HUES6 (cell line): ENCODE results near the gene SLC51A.
"Not testable (repeated sequence)": the region's sequence is repeated elsewhere in the genome, so short reads cannot be mapped to it uniquely, and the experiment has no call there.

Source experiments
- H3K27ac ChIP-seq: 2 replicates; pipeline ENCODE4 v1.7.0; 2013; ENCODE audit warnings: low read depth, mild to moderate bottlenecking, low read length, inconsistent platforms
- H3K27me3 ChIP-seq: 2 replicates; pipeline ENCODE4 v1.6.1; 2013; ENCODE audit warnings: low read length; ENCODE audit not compliant: control insufficient read depth, insufficient read depth
- H3K36me3 ChIP-seq: 2 replicates; pipeline ENCODE4 v1.6.1; 2013; ENCODE audit warnings: low read length; ENCODE audit not compliant: control insufficient read depth, insufficient read depth
- H3K4me1 ChIP-seq: 2 replicates; pipeline ENCODE4 v1.6.1; 2013; ENCODE audit warnings: low read length; ENCODE audit not compliant: control insufficient read depth, insufficient read depth
- H3K4me3 ChIP-seq: 2 replicates; pipeline ENCODE4 v1.5.1; 2013; ENCODE audit warnings: low read depth, low read length
- H3K9ac ChIP-seq: one replicate; pipeline ENCODE4 v1.6.1; 2013; ENCODE audit warnings: mild to moderate bottlenecking, low read length
- H3K9me3 ChIP-seq: 2 replicates; pipeline ENCODE4 v1.6.1; 2013; ENCODE audit warnings: low read depth, low read length; ENCODE audit not compliant: control insufficient read depth, insufficient read depth

The SLC51A gene

DNA sequence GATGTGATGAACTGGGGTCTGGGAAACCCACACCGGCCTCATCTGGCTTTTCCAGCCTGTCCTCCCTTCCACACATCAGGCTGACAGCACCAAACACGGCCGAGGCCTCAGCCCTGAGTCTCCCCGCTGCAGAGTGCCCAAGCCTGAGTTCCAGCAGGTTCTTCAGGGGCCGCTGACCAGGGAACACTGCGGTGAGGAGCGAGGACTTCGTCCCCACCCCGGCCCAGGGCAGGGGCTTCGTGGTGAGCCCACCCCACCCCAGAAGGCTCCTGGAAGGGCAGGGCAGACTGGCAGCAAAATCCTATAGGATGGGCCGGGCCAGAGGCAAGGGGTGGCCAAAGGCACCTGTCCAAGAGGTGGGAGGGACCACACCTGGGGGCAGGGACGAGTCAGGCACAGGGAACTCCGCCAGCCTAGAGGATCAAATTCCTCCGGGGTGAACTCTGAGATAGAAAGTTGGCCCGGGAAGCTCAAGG is at the start of gene SLC51A:
Gene SLC51A (plus strand): TSS at position 446 of the 476 bp plus-strand sequence. CDS start 179 bp downstream, outside the sequence.
- H3K27ac ChIP-seq = no peak within 1 kb of the TSS
- peaks cover 29% of the 10 kb centered on the region for H3K4me1 ChIP-seq
- no peaks in the 10 kb centered on the region for H3K27me3 ChIP-seq
- no peaks in the 10 kb centered on the region for H3K9me3 ChIP-seq
- H3K9ac ChIP-seq = no peak within 1 kb of the TSS
- no peaks in the 10 kb centered on the region for H3K36me3 ChIP-seq
- H3K4me3 ChIP-seq = peak within 1 kb of the TSS; percentile 52

- Histone ChIP-seq H3K27me3 (no peaks in the 10 kb centered on the region), H3K4me3 (no peak overlapping the region), H3K36me3 (no peaks in the 10 kb centered on the region), H3K4me1 (no peaks in the 10 kb centered on the region), H3K9ac (no peak overlapping the region), H3K27ac (no peak overlapping the region), H3K9me3 (0 out of 2 replicates have a peak, but pooled peaks cover 2% of the 10 kb centered on the region)
Observed at GRCh38 chr3:196166741-196167140, 49.6 kb upstream of the SLC51A start.

DNA sequence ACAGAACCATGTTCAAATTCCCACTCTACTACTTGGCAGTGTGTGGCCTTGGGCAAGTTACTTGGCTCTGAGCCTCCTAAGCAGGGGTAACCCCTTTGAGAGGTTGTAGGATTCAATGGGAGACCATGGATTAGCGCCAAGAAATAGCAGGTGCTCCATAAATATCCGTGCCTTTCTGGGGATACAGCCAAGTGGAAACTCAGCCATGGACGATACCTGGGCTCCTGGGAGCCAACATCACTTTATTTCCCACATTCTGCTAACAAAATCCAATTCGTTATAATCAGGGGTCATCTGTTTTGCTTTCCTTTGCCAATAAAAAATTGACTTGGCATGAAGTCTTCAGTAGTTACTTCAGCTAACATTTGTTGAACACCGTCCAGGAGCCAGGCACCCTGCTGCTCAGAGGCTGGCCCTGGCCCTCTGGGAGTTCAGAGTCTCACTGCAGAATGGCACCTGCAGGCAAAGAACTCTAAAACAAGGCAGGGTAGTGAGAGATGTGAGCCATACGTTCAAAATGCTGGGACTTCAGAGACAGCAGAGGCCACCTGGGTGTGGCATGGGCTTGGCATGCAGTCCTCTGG is 47.4 kb upstream of the SLC51A start:
- Histone ChIP-seq H3K27ac (no peak overlapping the region), H3K36me3 (no peaks in the 10 kb centered on the region), H3K4me3 (no peak overlapping the region), H3K9me3 (0 out of 2 replicates have a peak, but pooled peaks cover 2% of the 10 kb centered on the region), H3K27me3 (no peaks in the 10 kb centered on the region), H3K9ac (no peak overlapping the region), H3K4me1 (no peaks in the 10 kb centered on the region)

GRCh38 chr3:196169836-196170240 is 46.5 kb upstream of the SLC51A start:
- no peaks in the 10 kb centered on the region for H3K36me3 ChIP-seq
- 0 out of 2 replicates have a peak, but pooled peaks cover 2% of the 10 kb centered on the region for H3K9me3 ChIP-seq
- no peak overlapping the region for H3K4me3 ChIP-seq
- no peaks in the 10 kb centered on the region for H3K4me1 ChIP-seq
- no peak overlapping the region for H3K27ac ChIP-seq
- no peak overlapping the region for H3K9ac ChIP-seq
- H3K27me3 ChIP-seq = no peaks in the 10 kb centered on the region

GRCh38 chr3:196170296-196170695 is 46.0 kb upstream of the SLC51A start:
- not testable (repeated sequence) for H3K36me3 ChIP-seq, H3K4me3 ChIP-seq, H3K27ac ChIP-seq, H3K9me3 ChIP-seq, H3K9ac ChIP-seq, H3K4me1 ChIP-seq, H3K27me3 ChIP-seq

GRCh38 chr3:196174652-196175051 is 41.7 kb upstream of the SLC51A start:
- H3K4me1 ChIP-seq = peaks cover 22% of the 10 kb centered on the region

DNA sequence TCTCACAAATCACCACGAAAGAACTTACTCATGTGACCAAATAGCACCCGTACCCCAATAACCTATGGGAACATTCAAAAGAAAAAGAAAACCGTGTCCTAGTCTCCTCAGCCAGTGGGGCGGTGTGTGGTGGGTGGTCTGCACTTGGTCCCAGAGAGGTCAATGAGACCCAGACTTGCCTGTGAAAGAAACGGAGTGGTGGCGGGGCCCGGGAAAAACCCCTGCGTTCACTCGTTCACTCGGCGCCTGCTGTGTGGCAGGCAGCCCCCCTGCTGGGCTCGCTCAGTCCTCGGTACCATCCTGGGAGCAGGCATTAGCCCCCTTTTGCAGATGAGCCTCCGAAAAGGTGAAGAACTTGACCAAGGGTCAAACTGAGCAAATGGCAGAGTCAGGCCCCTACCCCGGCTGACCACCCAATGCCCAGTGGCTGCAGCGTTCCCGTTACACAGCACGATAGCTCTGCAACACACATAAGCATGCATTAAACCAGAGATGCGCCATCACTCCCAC is 41.2 kb upstream of the SLC51A start:
- H3K9ac ChIP-seq = no peak overlapping the region
- no peaks in the 10 kb centered on the region for H3K36me3 ChIP-seq
- no peak overlapping the region for H3K27ac ChIP-seq

More at GRCh38 chr3:196174652-196175051, 41.7 kb upstream of the SLC51A start:
- H3K36me3 ChIP-seq = no peaks in the 10 kb centered on the region
- no peak overlapping the region for H3K4me3 ChIP-seq
- H3K27ac ChIP-seq = no peak overlapping the region
- no peaks in the 10 kb centered on the region for H3K27me3 ChIP-seq
- 0 out of 2 replicates have a peak, but pooled peaks cover 2% of the 10 kb centered on the region for H3K9me3 ChIP-seq
- H3K9ac ChIP-seq = no peak overlapping the region

GRCh38 chr3:196175722-196176121 is 40.6 kb upstream of the SLC51A start:
- no peak overlapping the region for H3K27ac ChIP-seq
- H3K4me3 ChIP-seq = no peak overlapping the region
- peaks cover 28% of the 10 kb centered on the region for H3K4me1 ChIP-seq
- no peaks in the 10 kb centered on the region for H3K27me3 ChIP-seq
- no peaks in the 10 kb centered on the region for H3K36me3 ChIP-seq
- no peak overlapping the region for H3K9ac ChIP-seq
- H3K9me3 ChIP-seq = 0 out of 2 replicates have a peak, but pooled peaks cover 2% of the 10 kb centered on the region

More for the DNA sequence above, 41.2 kb upstream of the SLC51A start:
- H3K4me1 ChIP-seq = peaks cover 27% of the 10 kb centered on the region
- H3K9me3 ChIP-seq = 0 out of 2 replicates have a peak, but pooled peaks cover 2% of the 10 kb centered on the region
- H3K27me3 ChIP-seq = no peaks in the 10 kb centered on the region
- H3K4me3 ChIP-seq = no peak overlapping the region

DNA sequence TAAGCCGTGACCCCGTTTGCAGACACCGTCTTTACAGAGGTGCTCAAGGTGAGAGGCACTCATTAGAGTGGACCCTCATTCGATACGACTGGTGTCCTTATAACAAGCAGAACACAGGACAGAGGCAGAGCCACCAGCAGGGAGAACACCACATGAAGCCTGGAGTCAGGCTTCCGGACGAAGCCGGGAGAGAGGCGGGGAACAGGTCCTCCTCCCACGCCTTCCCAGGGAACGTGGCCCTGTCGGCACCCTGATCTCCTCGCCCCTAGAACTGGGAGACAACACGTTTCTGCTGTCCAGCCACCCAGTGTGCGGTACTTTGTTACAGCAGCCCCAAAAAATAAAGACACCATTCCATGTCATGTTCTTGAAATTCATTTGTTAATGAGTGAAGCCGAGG is 38.8 kb upstream of the SLC51A start:
- H3K36me3 ChIP-seq = no peaks in the 10 kb centered on the region
- H3K27ac ChIP-seq = no peak overlapping the region
- no peak overlapping the region for H3K9ac ChIP-seq
- H3K4me1 ChIP-seq = peaks cover 28% of the 10 kb centered on the region
- no peaks in the 10 kb centered on the region for H3K27me3 ChIP-seq
- H3K9me3 ChIP-seq = no peaks in the 10 kb centered on the region
- no peak overlapping the region for H3K4me3 ChIP-seq

DNA sequence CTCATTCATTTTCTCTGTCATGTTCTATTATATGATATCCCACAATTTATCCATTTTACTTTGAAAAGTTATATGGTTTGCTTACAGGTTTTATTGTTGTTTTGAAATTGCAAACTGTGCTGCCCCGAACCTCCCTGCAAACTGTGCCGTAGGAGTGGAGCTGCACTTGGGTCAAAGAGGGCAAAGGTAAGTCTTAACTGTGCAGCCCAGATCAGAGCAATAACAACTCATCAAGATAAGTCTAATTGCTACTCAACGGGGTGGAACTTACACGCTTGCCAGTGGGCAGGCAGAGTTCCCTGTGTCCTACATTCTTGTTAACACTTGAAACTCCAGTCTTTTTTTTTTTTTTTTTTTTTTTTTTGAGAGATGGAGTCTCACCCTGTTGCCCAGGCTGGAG is 38.4 kb upstream of the SLC51A start:
- Histone ChIP-seq H3K4me3 (no peak overlapping the region), H3K36me3 (no peaks in the 10 kb centered on the region), H3K9ac (no peak overlapping the region), H3K4me1 (peaks cover 28% of the 10 kb centered on the region), H3K9me3 (no peaks in the 10 kb centered on the region), H3K27me3 (no peaks in the 10 kb centered on the region), H3K27ac (no peak overlapping the region)

DNA sequence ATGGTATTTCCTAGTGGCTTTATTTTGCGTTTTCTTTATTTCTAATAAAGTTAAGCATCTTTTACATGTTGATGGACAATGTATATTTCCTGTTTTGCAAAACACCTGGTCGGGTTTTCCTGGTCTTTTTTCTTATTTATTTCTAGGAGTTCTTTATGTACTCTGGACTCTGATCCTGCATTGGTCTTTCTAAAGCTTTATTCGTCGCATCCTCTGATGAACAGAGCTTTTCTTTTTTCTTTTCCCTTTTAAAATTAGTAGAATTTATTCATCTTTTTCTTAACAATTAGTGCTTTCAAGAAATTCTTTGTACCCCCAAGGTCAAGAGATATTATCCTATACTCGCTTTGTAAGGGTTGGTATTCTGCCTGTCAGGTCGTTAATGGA is 37.3 kb upstream of the SLC51A start:
- H3K4me3 ChIP-seq = no peak overlapping the region
- peaks cover 28% of the 10 kb centered on the region for H3K4me1 ChIP-seq
- H3K9me3 ChIP-seq = no peaks in the 10 kb centered on the region
- H3K27ac ChIP-seq = 0 out of 2 replicates have a peak overlapping the region, but pooled peaks have one; percentile 44
- H3K9ac ChIP-seq = no peak overlapping the region
- no peaks in the 10 kb centered on the region for H3K27me3 ChIP-seq
- H3K36me3 ChIP-seq = no peaks in the 10 kb centered on the region
